IPS-18a (cell line): ENCODE data around the gene MPL.

Experiments
- H3K27ac ChIP-seq: one replicate; pipeline ENCODE4 v1.5.1; 2013; ENCODE audit warnings: low read length
- H3K27me3 ChIP-seq: one replicate; pipeline ENCODE4 v1.6.1; 2013; ENCODE audit warnings: mild to moderate bottlenecking, low read length; ENCODE audit not compliant: control insufficient read depth, insufficient read depth
- H3K36me3 ChIP-seq: one replicate; pipeline ENCODE4 v1.6.1; 2013; ENCODE audit warnings: low read depth, low read length; ENCODE audit not compliant: control insufficient read depth
- H3K4me1 ChIP-seq: one replicate; pipeline ENCODE4 v1.6.1; 2013; ENCODE audit warnings: low read depth, low read length; ENCODE audit not compliant: control insufficient read depth
- H3K4me3 ChIP-seq: one replicate; pipeline ENCODE4 v1.5.1; 2013; ENCODE audit warnings: low read length
- H3K9ac ChIP-seq: one replicate; pipeline ENCODE4 v1.6.1; 2013; ENCODE audit warnings: mild to moderate bottlenecking, low read length, moderate library complexity
- H3K9me3 ChIP-seq: one replicate; pipeline ENCODE4 v1.6.1; 2013; ENCODE audit warnings: low read depth, low read length; ENCODE audit not compliant: control insufficient read depth

MPL gene

DNA sequence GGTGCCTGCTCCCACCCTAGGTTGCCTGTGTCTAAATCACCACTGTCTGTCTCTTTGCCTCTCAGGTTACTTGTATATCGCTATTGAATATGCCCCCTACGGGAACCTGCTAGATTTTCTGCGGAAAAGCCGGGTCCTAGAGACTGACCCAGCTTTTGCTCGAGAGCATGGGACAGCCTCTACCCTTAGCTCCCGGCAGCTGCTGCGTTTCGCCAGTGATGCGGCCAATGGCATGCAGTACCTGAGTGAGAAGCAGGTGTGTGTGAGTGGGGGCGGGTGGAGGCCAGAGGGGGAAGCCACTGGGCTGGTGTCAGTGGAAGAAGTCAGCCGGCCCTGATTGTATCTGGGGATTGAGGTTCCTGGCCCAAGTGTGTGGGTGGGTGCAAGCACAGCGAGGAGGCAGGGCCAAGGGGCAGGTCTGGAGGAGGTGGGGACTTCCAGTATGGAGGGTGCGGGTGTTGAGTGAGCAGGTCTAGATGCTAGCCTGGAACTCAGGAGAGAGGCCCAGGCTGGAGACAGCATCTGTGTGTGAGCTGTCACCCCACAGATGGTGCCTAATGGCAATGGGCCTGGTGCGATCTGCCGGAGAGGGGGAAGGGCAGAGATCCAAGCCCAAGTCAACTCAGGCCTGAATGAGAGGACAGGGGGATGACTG, 19.7 kb upstream of the MPL start:
- no peaks in the 10 kb centered on the region for H3K4me1 ChIP-seq
- H3K9me3 ChIP-seq: no peaks in the 10 kb centered on the region
- H3K9ac ChIP-seq: no peak overlapping the region
- no peaks in the 10 kb centered on the region for H3K27me3 ChIP-seq
- H3K36me3 ChIP-seq: no peaks in the 10 kb centered on the region
- no peak overlapping the region for H3K4me3 ChIP-seq
- H3K27ac ChIP-seq: no peak overlapping the region

DNA sequence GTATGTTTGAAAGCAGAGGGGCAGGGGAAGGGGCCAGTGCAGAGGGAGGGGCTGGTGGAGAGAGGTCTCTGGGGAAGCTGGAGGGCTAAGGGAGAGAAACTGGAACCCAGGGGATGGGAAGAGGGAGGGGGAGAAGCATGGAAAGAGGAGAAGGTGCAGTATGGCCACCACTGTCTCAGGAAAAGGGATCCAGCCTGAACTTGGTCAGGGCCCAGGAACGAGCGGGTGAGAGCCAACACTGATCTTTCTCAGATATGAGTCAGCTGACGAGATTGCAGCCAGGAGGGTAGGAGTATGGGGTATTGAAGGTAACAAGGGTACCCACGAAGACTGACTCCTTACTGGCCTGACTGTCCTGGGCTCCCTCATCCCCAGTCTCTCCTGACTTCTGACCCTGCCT, 18.8 kb upstream of the MPL start:
- H3K9ac ChIP-seq: no peak overlapping the region
- H3K4me3 ChIP-seq: no peak overlapping the region
- H3K9me3 ChIP-seq: no peaks in the 10 kb centered on the region
- H3K4me1 ChIP-seq: no peaks in the 10 kb centered on the region
- no peaks in the 10 kb centered on the region for H3K36me3 ChIP-seq
- no peaks in the 10 kb centered on the region for H3K27me3 ChIP-seq
- no peak overlapping the region for H3K27ac ChIP-seq

DNA sequence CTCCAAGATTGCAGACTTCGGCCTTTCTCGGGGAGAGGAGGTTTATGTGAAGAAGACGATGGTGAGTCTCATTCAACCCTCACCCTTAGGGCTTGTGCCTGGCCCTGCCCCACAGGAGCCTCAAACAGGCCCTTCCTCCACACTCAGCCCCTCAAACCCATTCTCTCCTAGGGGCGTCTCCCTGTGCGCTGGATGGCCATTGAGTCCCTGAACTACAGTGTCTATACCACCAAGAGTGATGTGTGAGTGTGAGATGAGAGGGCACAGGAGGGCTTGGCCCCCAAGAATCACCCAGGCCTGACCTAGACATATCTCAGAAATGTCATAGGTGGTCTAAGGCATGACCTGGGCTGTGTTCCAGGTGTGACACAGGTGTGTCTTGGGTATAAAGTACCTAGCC, 18.3 kb upstream of the MPL start:
- no peaks in the 10 kb centered on the region for H3K4me1 ChIP-seq
- H3K4me3 ChIP-seq: no peak overlapping the region
- no peaks in the 10 kb centered on the region for H3K27me3 ChIP-seq
- H3K9me3 ChIP-seq: no peaks in the 10 kb centered on the region
- H3K27ac ChIP-seq: no peak overlapping the region
- no peaks in the 10 kb centered on the region for H3K36me3 ChIP-seq
- no peak overlapping the region for H3K9ac ChIP-seq

DNA sequence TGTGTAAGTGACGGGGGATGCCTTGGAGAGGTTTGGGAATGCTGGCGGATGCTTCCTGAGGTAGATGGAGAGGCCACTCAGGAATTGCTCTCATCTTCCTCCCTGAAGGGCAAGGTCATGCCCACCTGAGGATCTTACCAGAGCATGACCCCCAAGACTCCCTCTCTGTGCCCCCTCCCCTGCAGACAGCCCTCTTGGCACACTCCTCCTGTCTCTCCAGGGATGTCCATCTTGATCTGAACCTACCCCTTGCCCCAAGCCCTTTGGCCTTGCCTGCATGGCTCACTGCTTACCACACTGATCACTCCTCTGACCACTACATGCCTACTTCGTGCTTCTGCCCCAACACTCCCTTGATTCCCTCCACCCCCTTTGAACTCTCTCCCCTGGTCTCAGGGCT, 17.9 kb upstream of the MPL start:
- Histone ChIP-seq H3K9me3 (no peaks in the 10 kb centered on the region), H3K27me3 (no peaks in the 10 kb centered on the region), H3K4me1 (no peaks in the 10 kb centered on the region), H3K27ac (no peak overlapping the region), H3K36me3 (no peaks in the 10 kb centered on the region), H3K4me3 (no peak overlapping the region), H3K9ac (no peak overlapping the region)

DNA sequence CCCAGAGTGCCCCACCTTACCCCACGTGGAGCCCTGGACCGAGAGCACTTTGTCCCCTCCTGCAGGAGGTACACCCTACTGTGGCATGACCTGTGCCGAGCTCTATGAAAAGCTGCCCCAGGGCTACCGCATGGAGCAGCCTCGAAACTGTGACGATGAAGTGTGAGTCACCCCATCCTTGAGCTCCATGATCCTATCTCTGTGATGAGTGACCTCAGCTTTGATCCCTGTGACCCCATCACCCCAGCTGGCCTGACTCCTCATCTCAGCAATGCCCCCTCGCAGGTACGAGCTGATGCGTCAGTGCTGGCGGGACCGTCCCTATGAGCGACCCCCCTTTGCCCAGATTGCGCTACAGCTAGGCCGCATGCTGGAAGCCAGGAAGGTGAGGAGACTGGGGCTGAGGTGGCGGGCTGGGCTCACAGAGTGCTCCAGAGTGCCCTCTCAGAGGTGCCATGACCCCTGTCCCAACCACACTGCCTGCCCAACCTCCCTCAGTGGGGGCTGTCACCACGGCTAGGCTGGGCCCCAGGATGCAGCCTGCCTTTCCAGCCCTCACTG, 16.2 kb upstream of the MPL start:
- H3K9ac ChIP-seq: no peak overlapping the region
- H3K4me1 ChIP-seq: no peaks in the 10 kb centered on the region
- H3K36me3 ChIP-seq: no peaks in the 10 kb centered on the region
- no peaks in the 10 kb centered on the region for H3K27me3 ChIP-seq
- H3K27ac ChIP-seq: no peak overlapping the region
- peaks cover 4% of the 10 kb centered on the region for H3K9me3 ChIP-seq
- no peak overlapping the region for H3K4me3 ChIP-seq

DNA sequence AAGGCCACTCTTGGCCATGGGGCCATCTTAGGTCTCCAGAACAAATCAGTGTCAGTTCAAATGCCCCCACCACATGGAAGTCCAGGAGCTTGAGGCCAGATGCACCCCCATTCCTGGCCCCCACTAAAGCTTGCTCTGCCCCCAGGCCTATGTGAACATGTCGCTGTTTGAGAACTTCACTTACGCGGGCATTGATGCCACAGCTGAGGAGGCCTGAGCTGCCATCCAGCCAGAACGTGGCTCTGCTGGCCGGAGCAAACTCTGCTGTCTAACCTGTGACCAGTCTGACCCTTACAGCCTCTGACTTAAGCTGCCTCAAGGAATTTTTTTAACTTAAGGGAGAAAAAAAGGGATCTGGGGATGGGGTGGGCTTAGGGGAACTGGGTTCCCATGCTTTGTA, 15.1 kb upstream of the MPL start:
- Histone ChIP-seq H3K36me3 (no peaks in the 10 kb centered on the region), H3K9me3 (peaks cover 4% of the 10 kb centered on the region), H3K27me3 (no peaks in the 10 kb centered on the region), H3K27ac (no peak overlapping the region), H3K9ac (no peak overlapping the region), H3K4me3 (no peak overlapping the region), H3K4me1 (no peaks in the 10 kb centered on the region)

DNA sequence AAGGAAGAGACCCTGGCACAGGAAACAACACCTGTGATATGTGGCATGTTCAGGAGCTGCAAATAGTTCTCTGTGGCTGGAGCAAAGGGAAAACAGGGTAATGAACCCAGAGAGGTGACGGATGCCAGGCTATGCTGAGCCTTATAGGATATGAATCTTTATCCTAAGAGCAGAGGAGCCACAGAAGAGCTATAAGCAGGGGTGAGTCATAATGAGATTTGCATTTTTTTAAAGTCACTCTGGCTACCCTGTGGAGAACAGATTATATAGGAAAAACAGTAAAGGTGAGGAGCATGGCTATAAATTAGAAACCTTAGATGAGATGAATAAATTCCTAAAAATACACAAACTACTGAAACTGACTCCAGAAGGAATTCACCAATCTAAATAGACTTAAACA, 12.8 kb upstream of the MPL start:
- Histone ChIP-seq H3K27me3 (no peaks in the 10 kb centered on the region), H3K27ac (no peak overlapping the region), H3K36me3 (no peaks in the 10 kb centered on the region), H3K4me3 (no peak overlapping the region), H3K4me1 (no peaks in the 10 kb centered on the region), H3K9ac (no peak overlapping the region), H3K9me3 (peaks cover 11% of the 10 kb centered on the region)

DNA sequence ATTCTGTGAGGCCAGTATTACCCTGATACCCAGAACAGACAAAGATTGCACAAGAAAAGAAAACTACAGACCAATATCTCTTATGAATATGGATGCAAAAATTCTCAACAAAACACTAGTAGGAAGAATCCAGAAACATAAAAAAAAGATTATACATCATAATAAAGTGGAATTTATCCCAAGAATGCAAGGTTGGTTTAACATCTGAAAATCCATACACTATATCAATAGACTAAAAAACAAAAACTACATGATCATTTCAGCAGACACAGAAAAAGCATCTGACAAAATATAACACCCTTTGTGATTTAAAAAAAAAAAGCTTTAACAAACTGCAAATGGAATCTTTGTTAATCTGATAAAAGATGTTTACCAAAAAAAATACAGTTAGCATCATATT, 12.2 kb upstream of the MPL start:
- Histone ChIP-seq H3K9ac (no peak overlapping the region), H3K4me3 (no peak overlapping the region), H3K27me3 (no peaks in the 10 kb centered on the region), H3K9me3 (peaks cover 11% of the 10 kb centered on the region), H3K4me1 (peaks cover 4% of the 10 kb centered on the region), H3K27ac (no peak overlapping the region), H3K36me3 (no peaks in the 10 kb centered on the region)

DNA sequence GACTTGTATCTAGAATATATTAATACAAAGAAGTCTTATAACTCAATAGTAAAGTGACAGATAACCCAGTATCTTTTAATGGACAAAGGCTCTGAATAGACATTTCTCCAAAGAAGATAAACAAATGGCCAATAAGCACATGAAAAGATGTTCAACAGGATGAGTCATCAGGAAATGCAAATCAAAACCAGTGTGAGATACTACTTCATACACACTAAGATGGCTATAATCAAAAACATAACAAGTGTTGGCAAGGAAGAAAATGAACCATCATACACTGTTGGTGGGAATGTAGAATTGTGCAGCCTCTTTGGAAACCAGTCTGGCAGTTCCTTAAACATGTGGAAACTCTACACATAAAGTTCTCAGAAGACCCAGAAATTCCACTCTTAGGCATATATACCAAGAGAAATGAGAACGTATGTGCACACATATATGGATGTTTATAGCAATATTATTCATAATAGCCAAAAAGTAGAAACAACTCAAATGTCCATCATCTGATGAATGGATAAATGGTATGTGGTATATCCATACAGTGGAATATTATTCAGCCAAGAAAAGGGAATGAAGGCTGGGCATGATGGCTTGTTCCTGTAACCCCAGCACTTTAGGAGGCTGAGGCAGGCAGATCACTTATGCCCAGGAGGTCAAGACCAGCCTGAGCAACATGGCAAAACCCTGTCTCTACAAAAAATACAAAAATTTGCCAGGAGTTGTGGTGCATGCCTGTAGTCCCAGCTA, 9.9 kb upstream of the MPL start:
- Histone ChIP-seq H3K36me3 (no peaks in the 10 kb centered on the region), H3K9me3 (peaks cover 11% of the 10 kb centered on the region)

DNA sequence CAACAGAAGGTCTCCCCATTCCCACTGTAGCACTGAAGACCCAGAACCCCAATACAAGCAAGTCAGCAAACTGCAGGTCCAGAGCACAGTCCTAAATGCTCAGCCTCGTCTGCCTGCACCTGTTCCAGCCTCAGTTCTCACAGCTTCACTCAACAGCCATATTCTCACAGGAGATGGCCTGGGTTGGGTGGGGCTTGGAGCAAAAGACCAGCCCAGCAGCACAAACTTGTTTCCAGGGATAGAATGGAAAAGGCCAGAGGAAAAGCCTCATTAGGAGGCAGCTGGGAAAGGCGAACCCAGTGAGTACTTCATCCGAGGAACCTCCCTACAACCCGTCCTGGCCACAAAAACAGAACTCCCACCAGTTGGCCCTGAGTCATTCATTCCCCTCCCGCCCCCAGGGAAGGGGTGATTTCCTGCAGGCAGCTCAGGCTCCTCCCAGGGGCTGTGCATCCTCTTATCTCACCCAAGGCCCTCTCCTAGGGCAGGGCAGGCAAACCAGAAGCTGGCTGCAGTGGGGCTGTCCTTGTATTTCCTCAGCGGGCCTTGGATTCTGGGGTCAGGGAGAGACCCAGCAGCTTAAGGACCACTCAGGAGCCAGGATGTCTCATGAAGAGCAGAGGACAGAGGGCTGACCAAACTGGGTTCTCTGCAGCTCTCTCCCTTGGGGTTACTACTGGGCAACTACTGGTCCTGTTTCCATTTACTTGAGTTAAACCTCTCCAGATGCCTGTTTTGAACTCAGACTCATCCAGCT, 7.4 kb upstream of the MPL start:
- no peak overlapping the region for H3K27ac ChIP-seq
- H3K9ac ChIP-seq: no peak overlapping the region
- no peaks in the 10 kb centered on the region for H3K36me3 ChIP-seq
- H3K4me1 ChIP-seq: peaks cover 7% of the 10 kb centered on the region
- no peaks in the 10 kb centered on the region for H3K27me3 ChIP-seq
- H3K4me3 ChIP-seq: no peak overlapping the region
- H3K9me3 ChIP-seq: peaks cover 11% of the 10 kb centered on the region

More for the DNA sequence above, 9.9 kb upstream of the MPL start:
- peaks cover 7% of the 10 kb centered on the region for H3K4me1 ChIP-seq
- no peak overlapping the region for H3K9ac ChIP-seq
- no peak overlapping the region for H3K27ac ChIP-seq
- no peaks in the 10 kb centered on the region for H3K27me3 ChIP-seq
- no peak overlapping the region for H3K4me3 ChIP-seq

DNA sequence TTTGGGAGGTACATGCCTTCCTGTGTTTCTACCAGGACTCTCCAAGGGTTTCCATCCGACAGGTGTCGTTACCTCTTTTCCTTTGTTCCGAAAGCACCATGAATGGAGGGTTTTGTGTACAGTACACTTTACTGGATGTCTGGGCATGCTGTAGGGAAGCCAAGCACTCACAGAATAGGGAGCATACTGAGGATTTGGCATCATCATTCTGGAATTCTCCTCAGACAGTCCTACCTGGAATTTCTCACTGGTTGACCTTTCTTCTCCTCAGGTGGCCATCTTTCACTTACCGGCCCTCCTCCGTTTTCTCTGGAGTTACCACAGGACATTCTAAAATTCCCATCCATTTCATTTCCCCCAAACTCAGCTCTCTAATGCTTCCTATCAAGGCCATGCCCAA, 5.9 kb upstream of the MPL start:
- Histone ChIP-seq H3K4me1 (peaks cover 7% of the 10 kb centered on the region), H3K36me3 (no peaks in the 10 kb centered on the region), H3K9me3 (peaks cover 6% of the 10 kb centered on the region), H3K27ac (no peak overlapping the region), H3K9ac (no peak overlapping the region), H3K4me3 (no peak overlapping the region), H3K27me3 (no peaks in the 10 kb centered on the region)
